ENCODE results near the gene MTRFR. TPM values are rescaled to one million over a fixed set of nuclear protein-coding genes. Genes with fewer than 3 reads are reported as not detected.

Gene MTRFR
- total RNA-seq, 1 donor, result 12.8 TPM

DNA sequence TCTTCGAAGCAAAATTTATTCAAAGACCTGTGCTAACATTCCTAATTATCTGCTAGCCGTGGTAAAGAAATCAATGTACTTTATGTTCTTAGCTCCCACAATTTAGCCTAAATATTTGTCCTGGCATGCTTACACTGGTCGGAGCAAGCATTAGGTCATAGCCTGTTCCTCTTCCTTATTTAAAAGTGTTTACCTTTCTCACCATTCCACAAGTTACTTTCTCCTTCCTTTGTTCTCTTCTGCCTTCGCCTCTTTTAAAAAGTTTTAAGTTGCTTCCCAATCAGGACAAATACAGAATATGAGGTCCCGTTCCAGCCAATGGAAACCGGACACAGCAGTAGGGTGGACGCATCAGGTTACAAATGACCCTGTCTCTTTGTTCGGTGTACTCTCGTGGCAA, 26.8 kb downstream of the MTRFR start:
- DNase-seq (ENCODE audit: low read depth), result no peak
- TF ChIP-seq, protein P1, sequence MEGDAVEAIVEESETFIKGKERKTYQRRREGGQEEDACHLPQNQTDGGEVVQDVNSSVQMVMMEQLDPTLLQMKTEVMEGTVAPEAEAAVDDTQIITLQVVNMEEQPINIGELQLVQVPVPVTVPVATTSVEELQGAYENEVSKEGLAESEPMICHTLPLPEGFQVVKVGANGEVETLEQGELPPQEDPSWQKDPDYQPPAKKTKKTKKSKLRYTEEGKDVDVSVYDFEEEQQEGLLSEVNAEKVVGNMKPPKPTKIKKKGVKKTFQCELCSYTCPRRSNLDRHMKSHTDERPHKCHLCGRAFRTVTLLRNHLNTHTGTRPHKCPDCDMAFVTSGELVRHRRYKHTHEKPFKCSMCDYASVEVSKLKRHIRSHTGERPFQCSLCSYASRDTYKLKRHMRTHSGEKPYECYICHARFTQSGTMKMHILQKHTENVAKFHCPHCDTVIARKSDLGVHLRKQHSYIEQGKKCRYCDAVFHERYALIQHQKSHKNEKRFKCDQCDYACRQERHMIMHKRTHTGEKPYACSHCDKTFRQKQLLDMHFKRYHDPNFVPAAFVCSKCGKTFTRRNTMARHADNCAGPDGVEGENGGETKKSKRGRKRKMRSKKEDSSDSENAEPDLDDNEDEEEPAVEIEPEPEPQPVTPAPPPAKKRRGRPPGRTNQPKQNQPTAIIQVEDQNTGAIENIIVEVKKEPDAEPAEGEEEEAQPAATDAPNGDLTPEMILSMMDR (IDR thresholded peaks at IDR 0.05; ENCODE audit: insufficient read depth, low read length), result no peak
- H3K4me3 ChIP-seq (ENCODE audit: low read depth, low read length), result no peak overlapping the region

DNA sequence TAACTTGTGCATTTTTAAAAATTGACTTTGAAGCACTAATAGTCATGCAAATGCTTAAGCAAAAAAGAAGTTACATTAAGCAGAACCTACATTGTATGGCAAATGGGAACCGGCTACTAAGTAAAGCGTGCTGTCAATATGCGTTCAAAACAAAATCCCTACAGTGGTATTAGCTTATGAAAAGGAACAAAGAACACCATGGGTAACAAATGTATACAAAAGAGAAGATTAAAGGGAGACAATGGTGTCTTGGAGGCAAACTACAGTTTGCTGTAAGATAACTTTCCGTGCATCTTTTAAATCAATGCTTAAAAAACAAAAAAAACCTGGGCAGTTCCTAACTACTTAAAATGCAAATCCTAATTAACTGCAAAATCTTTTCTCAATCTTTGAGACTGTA, 28.0 kb downstream of the MTRFR start:
- no peak overlapping the region for H3K4me3 ChIP-seq (ENCODE audit: low read depth, low read length)
- TF ChIP-seq, protein P1 (IDR thresholded peaks at IDR 0.05; ENCODE audit: insufficient read depth, low read length), result no peak
- no peak for DNase-seq (ENCODE audit: low read depth)

DNA sequence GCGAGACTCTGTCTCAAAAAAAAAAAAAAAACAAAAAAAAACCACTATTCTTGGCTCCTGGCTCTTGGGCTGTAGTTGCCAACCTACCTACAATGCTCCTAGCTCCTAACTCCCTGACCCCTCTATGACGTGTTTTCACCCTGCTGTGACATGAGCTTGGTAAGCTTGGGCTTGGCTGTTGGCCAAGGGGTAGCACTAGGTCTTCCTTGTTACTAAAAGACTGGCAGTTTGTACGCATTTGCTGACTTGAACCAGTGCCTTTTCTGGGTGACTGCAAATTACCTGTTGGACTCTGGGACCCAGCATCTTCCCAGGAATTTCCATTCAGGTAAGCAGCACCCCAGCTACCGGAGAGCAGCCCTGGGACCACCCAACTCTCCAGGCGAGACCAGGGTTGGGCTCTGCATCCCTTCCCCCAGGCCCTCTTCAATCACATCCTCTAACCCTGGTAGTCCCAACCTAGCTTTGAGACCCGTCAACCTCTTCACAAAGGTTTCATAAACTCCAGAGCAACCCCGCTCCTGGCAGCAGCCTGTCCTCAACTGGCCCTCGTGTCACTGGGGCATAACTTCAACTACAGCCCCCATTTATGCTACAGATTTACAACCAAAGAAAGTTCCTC, 30.1 kb downstream of the MTRFR start:
- no peak for DNase-seq (ENCODE audit: low read depth)
- no peak overlapping the region for H3K4me3 ChIP-seq (ENCODE audit: low read depth, low read length)
- TF ChIP-seq, protein P1 (IDR thresholded peaks at IDR 0.05; ENCODE audit: insufficient read depth, low read length), result no peak

DNA sequence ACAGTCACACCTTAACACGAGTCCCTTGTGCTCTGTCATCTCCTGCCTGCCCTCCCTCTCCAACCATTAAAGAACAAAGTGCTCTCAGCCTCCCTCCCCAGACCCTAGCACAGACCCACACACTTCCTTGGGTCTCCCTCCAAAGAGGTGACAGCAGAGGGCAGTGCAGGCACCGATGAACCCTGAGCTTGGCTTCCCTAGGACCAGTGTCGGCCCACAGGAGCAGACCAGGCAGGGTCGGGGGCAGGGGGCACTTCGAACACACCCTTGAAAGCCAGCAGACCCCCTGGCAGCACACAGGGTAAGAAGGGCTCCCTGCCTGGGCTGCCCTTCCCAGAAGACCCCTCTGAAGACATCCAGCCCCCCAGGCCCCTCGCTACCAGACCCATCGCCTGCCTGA, 31.4 kb downstream of the MTRFR start:
- no peak for DNase-seq (ENCODE audit: low read depth)
- TF ChIP-seq, protein P1 (IDR thresholded peaks at IDR 0.05; ENCODE audit: insufficient read depth, low read length), result no peak
- no peak overlapping the region for H3K4me3 ChIP-seq (ENCODE audit: low read depth, low read length)

DNA sequence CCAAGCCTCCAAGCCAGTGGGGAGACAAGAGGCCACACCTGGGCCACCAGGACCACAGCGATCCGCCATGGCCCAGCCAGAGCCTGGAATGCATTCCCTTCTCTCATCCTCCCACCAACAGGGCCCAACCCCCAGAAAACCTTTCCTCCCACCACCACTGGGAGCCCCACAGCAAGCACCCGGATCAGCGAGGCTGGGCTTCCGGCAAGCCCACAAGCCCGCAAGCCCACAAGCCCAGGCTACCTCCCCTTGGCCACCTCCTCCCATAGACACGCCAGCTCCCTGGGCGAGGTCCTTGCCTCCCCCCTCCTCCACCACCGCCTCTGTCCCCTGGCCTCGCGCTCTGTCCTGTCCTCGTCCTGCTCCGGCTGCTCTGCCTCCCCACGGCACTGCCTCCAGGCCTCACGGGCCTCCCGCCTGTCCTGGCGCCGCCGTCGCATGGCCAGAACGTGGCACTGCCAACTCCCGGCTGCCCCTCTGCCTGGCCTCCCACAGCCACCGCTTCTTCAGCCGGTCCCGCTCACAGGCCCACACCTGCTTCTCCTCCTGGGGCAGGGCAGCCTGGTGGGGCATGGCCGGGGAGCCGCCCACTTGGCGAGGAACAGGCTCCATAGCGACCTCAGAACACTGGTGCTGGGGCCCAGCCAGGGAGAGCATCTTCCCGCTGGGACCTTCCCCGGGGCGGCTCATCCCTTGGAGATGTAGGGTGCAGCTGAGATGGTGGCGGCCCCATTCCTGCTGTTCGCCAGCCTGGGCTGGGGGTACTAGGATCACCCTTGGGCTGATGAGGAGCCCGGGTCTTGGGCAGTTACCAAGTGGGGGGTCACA, 32.8 kb downstream of the MTRFR start:
- TF ChIP-seq, protein P1 (IDR thresholded peaks at IDR 0.05; ENCODE audit: insufficient read depth, low read length), result no peak
- H3K4me3 ChIP-seq (ENCODE audit: low read depth, low read length), result no peak overlapping the region
- DNase-seq (ENCODE audit: low read depth), result no peak

DNA sequence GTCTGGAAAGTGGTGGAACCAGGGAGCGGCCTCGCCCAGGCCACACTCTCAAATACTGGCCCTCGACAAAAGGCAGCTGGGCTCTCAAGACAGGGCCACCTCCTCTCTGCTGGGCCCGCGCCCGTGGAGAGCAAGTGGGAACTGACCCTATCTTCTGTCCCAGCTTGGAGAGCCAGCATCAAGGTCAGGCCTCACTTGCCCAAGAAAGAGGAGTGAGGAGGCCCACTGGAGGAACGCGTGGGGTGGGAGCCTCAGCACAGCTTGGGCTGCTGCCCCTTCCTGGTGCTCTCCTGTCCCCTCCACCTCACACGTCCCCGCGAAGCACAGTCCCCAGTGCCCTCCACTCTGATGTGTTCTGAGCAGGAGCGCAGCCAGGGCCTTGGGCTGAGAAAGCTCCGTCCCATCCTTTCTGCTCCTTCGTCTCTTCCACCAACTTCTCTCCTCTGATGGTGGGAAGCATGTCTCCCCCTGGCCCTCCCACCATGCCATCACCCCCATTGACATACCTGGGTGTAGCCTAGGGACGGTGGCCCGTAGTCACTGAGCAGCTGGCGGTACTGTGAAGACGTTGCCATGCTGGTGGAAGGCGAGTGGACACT, 33.5 kb downstream of the MTRFR start:
- DNase-seq (ENCODE audit: low read depth), result no peak
- TF ChIP-seq, protein P1 (IDR thresholded peaks at IDR 0.05; ENCODE audit: insufficient read depth, low read length), result no peak
- H3K4me3 ChIP-seq (ENCODE audit: low read depth, low read length), result no peak overlapping the region
